Upper lobe of right lung (tissue), 1 donor: ENCODE measurements around the gene BRWD1. TPM values are rescaled to one million over a fixed set of nuclear protein-coding genes. Genes with fewer than 3 reads are reported as not detected.

Experiments
- ATAC-seq: fragments of 200-7000 bp; cut with Tn5 transposase; one replicate; pipeline ENCODE4 v1.9.1; 2020; ENCODE audit warnings: mild to moderate bottlenecking, moderate library complexity
- DNase-seq: peaks from one replicate; pipeline ENCODE4 v3.0.0-alpha.2; 2020
- H3K27ac ChIP-seq: fragments of 200-600 bp; one replicate; pipeline ENCODE4 v1.8.0; 2022
- H3K27me3 ChIP-seq: fragments of 200-600 bp; one replicate; pipeline ENCODE4 v1.8.0; 2022; ENCODE audit warnings: mild to moderate bottlenecking
- H3K36me3 ChIP-seq: fragments of 200-600 bp; one replicate; pipeline ENCODE4 v1.8.0; 2022
- H3K4me1 ChIP-seq: fragments of 200-600 bp; one replicate; pipeline ENCODE4 v1.8.0; 2022
- H3K4me3 ChIP-seq: fragments of 200-600 bp; one replicate; pipeline ENCODE4 v1.8.0; 2022; ENCODE audit warnings: mild to moderate bottlenecking
- H3K9me3 ChIP-seq: fragments of 200-600 bp; one replicate; pipeline ENCODE4 v1.8.0; 2022
- CTCF ChIP-seq: fragments of 200-600 bp; IDR thresholded peaks from one replicate; pipeline ENCODE4 v1.8.0; 2022; ENCODE audit warnings: antibody characterized with exemption
- intact Hi-C: fragments of 100-400 bp; cut with DNase I; formaldehyde crosslinking; loops from one replicate; pipeline ENCODE4 v1.11.0; 2022
- total RNA-seq: library from RNA; stranded (reverse); fragmentation: NEBNext Ultra II Directional; extraction: Animal tissue kit (Norgen Biotek cat#: 25700); gene quantifications from one replicate; pipeline ENCODE4 v1.2.1, GENCODE V29; 2021
- donor health status: DM: no; HTN: yes; CAD: no; lungs with severe emphysema.

The BRWD1 gene
- total RNA-seq, 1 donor from 2014 or later, result 40.5 TPM

GRCh38 chr21:39196310-39196709 lies 117.1 kb downstream of the BRWD1 start:
- no peaks in the 10 kb centered on the region for H3K27me3 ChIP-seq
- no peaks in the 10 kb centered on the region for H3K4me1 ChIP-seq
- no peak overlapping the region for H3K4me3 ChIP-seq
- no peak for TF ChIP-seq CTCF
- H3K36me3 ChIP-seq, result peaks cover 68% of the 10 kb centered on the region
- no peak for ATAC-seq
- H3K9me3 ChIP-seq, result no peaks in the 10 kb centered on the region
- intact Hi-C loops, result no loop called here
- DNase-seq, result no peak
- no peak overlapping the region for H3K27ac ChIP-seq

GRCh38 chr21:39193380-39193779 lies 120.1 kb downstream of the BRWD1 start:
- Histone ChIP-seq H3K27me3 (no peaks in the 10 kb centered on the region), H3K36me3 (peaks cover 40% of the 10 kb centered on the region), H3K4me3 (no peak overlapping the region), H3K27ac (no peak overlapping the region), H3K9me3 (no peaks in the 10 kb centered on the region), H3K4me1 (no peaks in the 10 kb centered on the region)
- DNase-seq (no peak), ATAC-seq (no peak)
- no peak for TF ChIP-seq CTCF
- intact Hi-C loops, result no loop called here

- intact Hi-C loops, result no loop called here
- Histone ChIP-seq H3K27ac (no peak overlapping the region), H3K9me3 (no peaks in the 10 kb centered on the region), H3K36me3 (peaks cover 8% of the 10 kb centered on the region), H3K4me1 (no peaks in the 10 kb centered on the region), H3K4me3 (no peak overlapping the region), H3K27me3 (no peaks in the 10 kb centered on the region)
- ATAC-seq, result no peak
- no peak for DNase-seq
- no peak for TF ChIP-seq CTCF
Measured at GRCh38 chr21:39189857-39190604, 123.4 kb downstream of the BRWD1 start.

- H3K27ac ChIP-seq, result no peak overlapping the region
- peaks cover 6% of the 10 kb centered on the region for H3K4me1 ChIP-seq
- H3K4me3 ChIP-seq, result no peak overlapping the region
- DNase-seq, result no peak
- intact Hi-C loops, result no loop called here
- peak; percentile 81 for ATAC-seq
- H3K36me3 ChIP-seq, result no peaks in the 10 kb centered on the region
- no peaks in the 10 kb centered on the region for H3K27me3 ChIP-seq
- no peaks in the 10 kb centered on the region for H3K9me3 ChIP-seq
- TF ChIP-seq CTCF, result no peak
Measured at GRCh38 chr21:39188521-39189139, 124.8 kb downstream of the BRWD1 start.

- H3K27ac ChIP-seq, result no peak overlapping the region
- intact Hi-C loops, result no loop called here
- TF ChIP-seq CTCF, result no peak
- H3K27me3 ChIP-seq, result no peaks in the 10 kb centered on the region
- H3K4me3 ChIP-seq, result no peak overlapping the region
- H3K36me3 ChIP-seq, result no peaks in the 10 kb centered on the region
- no peaks in the 10 kb centered on the region for H3K9me3 ChIP-seq
- peaks cover 10% of the 10 kb centered on the region for H3K4me1 ChIP-seq
- ATAC-seq (no peak), DNase-seq (no peak)
Measured at GRCh38 chr21:39187141-39187540, 126.3 kb downstream of the BRWD1 start.
